ENCODE data around the gene ABHD8. TPM values are rescaled to one million over a fixed set of nuclear protein-coding genes. Genes with fewer than 3 reads are reported as not detected.

ABHD8 gene
- total and polyA plus RNA-seq, 2 of the 13 experiments (the other 11 are each of a cell fraction or from before 2014, with no cell fraction given): 6.3 to 7.2 TPM

- TF ChIP-seq STAT5B (CRISPR knock-in tag; IDR thresholded peaks at IDR 0.05) (no peak), ZNF704 (CRISPR knock-in tag; IDR thresholded peaks at IDR 0.05; ENCODE audit: borderline replicate concordance) (no peak), POLR2G (IDR thresholded peaks at IDR 0.05; ENCODE audit: low read depth, low read length) (peak; percentile 42; the same call in 1 of the 2 replicates), NAIF1 (CRISPR knock-in tag; IDR thresholded peaks at IDR 0.05; ENCODE audit: borderline replicate concordance) (no peak), RFXAP (CRISPR knock-in tag; IDR thresholded peaks at IDR 0.05; ENCODE audit: borderline replicate concordance) (peak; percentile 80; the same call in 1 of the 2 replicates), GZF1 (CRISPR knock-in tag; IDR thresholded peaks at IDR 0.05) (no peak), CTCF (CRISPR knock-in tag; IDR thresholded peaks at IDR 0.05) (no peak), NFE2 (CRISPR knock-in tag; IDR thresholded peaks at IDR 0.05) (no peak), JARID2 (CRISPR knock-in tag; IDR thresholded peaks at IDR 0.05; ENCODE audit: insufficient replicate concordance) (no peak), HBP1 (CRISPR knock-in tag; IDR thresholded peaks at IDR 0.05; ENCODE audit: low read depth) (no peak), TIGD3 (CRISPR knock-in tag; IDR thresholded peaks at IDR 0.05; ENCODE audit: borderline replicate concordance) (no peak), ZNF614 (CRISPR knock-in tag; IDR thresholded peaks at IDR 0.05; ENCODE audit: borderline replicate concordance) (no peak), ETS1 (CRISPR knock-in tag; IDR thresholded peaks at IDR 0.05) (no peak), ZNF546 (CRISPR knock-in tag; conservative IDR thresholded peaks at IDR 0.05) (no peak), ZSCAN9 (CRISPR knock-in tag; IDR thresholded peaks at IDR 0.05; ENCODE audit: borderline replicate concordance) (no peak), MIXL1 (CRISPR knock-in tag; IDR thresholded peaks at IDR 0.05) (0 out of 2 replicates have a peak, but pooled peaks have one; percentile 36), HMGXB4 (CRISPR knock-in tag; IDR thresholded peaks at IDR 0.05; ENCODE audit: borderline replicate concordance in 1 of 2, low read depth in 1 of 2) (peak in 1 of 2 experiments; percentile 81; a peak in 3 of 4 replicates), ZNF207 (IDR thresholded peaks at IDR 0.05; ENCODE audit: borderline replicate concordance) (no peak), NFATC3 (CRISPR knock-in tag; IDR thresholded peaks at IDR 0.05) (no peak)
These were observed 59.2 kb downstream of the ABHD8 start (continued) for GRCh38 chr19:17243830-17244617.
